ENCODE data around the gene GYS2. TPM values are rescaled to one million over a fixed set of nuclear protein-coding genes. Genes with fewer than 3 reads are reported as not detected.

GYS2 gene
- total RNA-seq, 2 donors from 2014 or later = not detected

- intact Hi-C loops (cut with DNase I) = no loop called here
- DNase-seq (ENCODE audit: low spot score) = no peak
These were observed 43.5 kb downstream of the GYS2 start for GRCh38 chr12:21561158-21561557.

- DNase-seq (ENCODE audit: low spot score) = no peak
- intact Hi-C loops (cut with DNase I) = no loop called here
These were observed 44.6 kb downstream of the GYS2 start for GRCh38 chr12:21559855-21560569.

GRCh38 chr12:21558100-21558679, 46.5 kb downstream of the GYS2 start:
- intact Hi-C loops (cut with DNase I) = no loop called here
- no peak for DNase-seq (ENCODE audit: low spot score)

DNA sequence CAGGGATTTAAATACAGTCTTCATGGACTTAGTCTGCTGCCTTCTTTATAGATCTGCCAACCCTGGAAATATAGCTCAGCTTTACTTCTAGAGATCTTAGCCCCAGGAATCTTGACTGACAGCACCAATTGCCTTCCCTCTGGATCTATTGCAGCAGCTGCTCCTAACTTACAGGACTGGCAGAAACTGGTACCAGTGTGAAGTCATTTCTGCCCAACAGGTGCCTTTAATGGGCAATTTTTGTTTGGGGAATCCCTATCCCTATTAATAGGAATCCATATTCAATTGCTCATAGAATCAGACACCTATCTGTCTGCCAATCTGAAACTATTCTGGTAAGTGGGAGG, 51.3 kb downstream of the GYS2 start:
- intact Hi-C loops (cut with DNase I) = no loop called here
- DNase-seq (ENCODE audit: low spot score) = no peak

- no peak for DNase-seq (ENCODE audit: low spot score)
- intact Hi-C loops (cut with DNase I) = no loop called here
These were observed 51.9 kb downstream of the GYS2 start for GRCh38 chr12:21552635-21553328.

- intact Hi-C loops (cut with DNase I) = no loop called here
- DNase-seq (ENCODE audit: low spot score) = no peak
These were observed 52.7 kb downstream of the GYS2 start for GRCh38 chr12:21551841-21552465.

DNA sequence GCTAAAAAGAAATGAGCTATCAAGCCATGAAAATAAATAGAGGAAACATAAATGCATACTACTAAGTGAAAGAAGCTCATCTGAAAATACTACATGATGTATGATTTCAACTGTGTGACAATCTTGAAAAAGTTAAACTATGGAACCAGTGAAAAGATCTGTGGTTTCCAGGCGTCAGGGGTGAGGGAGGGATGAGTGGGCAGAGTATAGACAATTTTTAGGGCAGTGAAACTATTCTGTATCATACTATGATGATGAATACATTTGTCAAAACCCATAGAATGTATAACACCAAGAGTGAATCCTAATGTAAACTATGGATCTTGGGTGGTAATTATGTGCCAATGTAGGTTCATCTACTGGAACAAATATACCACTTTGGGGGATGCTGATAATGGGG, 57.2 kb downstream of the GYS2 start:
- intact Hi-C loops (cut with DNase I) = no loop called here
- DNase-seq (ENCODE audit: low spot score) = no peak

- DNase-seq (ENCODE audit: low spot score) = no peak
- intact Hi-C loops (cut with DNase I) = no loop called here
These were observed 57.9 kb downstream of the GYS2 start for GRCh38 chr12:21546716-21547115.

- no peak for DNase-seq (ENCODE audit: low spot score)
These were observed 59.1 kb downstream of the GYS2 start for GRCh38 chr12:21545557-21545956.

GRCh38 chr12:21543151-21543550, 61.5 kb downstream of the GYS2 start:
- DNase-seq (ENCODE audit: low spot score) = no peak
- intact Hi-C loops (cut with DNase I) = no loop called here

More at GRCh38 chr12:21545557-21545956, 59.1 kb downstream of the GYS2 start:
- intact Hi-C loops (cut with DNase I) = no loop called here

- no peak for DNase-seq (ENCODE audit: low spot score)
- intact Hi-C loops (cut with DNase I) = no loop called here
These were observed 62.2 kb downstream of the GYS2 start for GRCh38 chr12:21542403-21542802.

- intact Hi-C loops (cut with DNase I) = no loop called here
- no peak for DNase-seq (ENCODE audit: low spot score)
These were observed 62.9 kb downstream of the GYS2 start for GRCh38 chr12:21541773-21542172.

GRCh38 chr12:21539797-21540196, 64.8 kb downstream of the GYS2 start:
- no peak for DNase-seq (ENCODE audit: low spot score)
- intact Hi-C loops (cut with DNase I) = no loop called here

DNA sequence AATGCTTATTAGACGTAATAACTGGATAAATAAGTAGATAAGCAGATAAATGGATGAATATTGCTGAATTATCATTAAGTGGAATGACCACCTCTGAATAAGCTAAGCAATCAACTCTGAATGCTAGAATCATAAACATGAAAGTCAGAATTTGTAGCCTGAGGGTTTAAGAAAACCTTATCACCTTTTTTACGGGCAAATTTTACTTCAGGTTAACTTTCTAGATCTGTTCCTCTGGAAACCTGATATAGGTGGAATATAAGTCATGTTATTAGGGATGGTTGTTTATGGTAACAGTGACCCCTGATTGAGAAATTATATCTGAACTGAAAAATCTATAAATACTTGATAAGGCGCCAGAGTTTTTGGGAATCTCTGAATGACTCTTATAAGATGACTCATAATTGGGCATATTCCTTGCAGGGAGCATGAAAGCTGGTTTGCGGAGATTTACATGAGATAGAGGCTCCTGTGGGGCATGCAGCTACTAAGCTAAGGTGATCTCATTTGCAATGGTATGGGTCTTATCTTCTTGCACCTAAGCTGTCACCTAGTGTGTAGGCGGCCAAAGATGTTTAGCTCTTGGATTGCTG, 66.5 kb downstream of the GYS2 start:
- no peak for DNase-seq (ENCODE audit: low spot score)
- intact Hi-C loops (cut with DNase I) = no loop called here

DNA sequence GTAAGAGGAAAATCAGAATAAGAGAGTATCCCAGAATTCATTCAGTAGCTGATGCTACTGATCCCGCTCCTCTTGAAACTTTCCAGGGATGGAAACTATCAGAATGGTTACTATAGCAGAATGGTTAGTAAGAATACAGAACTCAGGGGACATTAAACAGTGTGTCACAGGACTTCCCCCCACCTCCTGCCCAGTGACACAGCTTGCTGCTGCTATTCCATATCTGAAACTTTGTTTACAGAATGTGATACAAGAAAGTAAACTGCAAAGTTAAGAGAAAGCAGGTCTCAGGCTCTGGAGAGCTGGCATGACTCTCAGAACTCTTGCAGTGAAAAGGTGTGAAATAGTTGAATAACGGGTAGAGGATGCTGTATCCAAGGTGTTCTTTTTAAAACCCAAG, 75.2 kb downstream of the GYS2 start:
- intact Hi-C loops (cut with DNase I) = no loop called here
- DNase-seq (ENCODE audit: low spot score) = no peak

DNA sequence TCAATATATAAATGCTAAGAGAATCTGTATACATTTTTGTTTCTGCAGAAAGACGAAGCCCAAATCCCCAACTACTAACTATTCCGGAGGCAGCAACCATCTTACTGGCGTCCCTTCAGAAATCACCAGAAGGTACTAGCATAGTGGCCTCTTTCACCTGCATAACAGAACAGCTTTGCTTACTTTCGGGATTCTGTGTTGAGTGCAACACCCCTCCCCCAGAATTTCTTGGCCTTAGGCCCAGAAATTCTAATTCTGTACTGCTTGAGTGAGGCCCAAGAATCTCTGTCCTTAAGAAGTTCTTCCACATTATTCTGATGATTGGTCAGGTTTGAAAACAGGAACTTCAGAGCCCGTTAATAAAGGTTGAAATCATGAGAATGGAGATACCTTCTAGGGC, 75.7 kb downstream of the GYS2 start:
- intact Hi-C loops (cut with DNase I) = no loop called here

GRCh38 chr12:21527451-21528180, 77.0 kb downstream of the GYS2 start:
- no peak for DNase-seq (ENCODE audit: low spot score)
- intact Hi-C loops (cut with DNase I) = no loop called here

More for the DNA sequence above, 75.7 kb downstream of the GYS2 start:
- DNase-seq (ENCODE audit: low spot score) = no peak

DNA sequence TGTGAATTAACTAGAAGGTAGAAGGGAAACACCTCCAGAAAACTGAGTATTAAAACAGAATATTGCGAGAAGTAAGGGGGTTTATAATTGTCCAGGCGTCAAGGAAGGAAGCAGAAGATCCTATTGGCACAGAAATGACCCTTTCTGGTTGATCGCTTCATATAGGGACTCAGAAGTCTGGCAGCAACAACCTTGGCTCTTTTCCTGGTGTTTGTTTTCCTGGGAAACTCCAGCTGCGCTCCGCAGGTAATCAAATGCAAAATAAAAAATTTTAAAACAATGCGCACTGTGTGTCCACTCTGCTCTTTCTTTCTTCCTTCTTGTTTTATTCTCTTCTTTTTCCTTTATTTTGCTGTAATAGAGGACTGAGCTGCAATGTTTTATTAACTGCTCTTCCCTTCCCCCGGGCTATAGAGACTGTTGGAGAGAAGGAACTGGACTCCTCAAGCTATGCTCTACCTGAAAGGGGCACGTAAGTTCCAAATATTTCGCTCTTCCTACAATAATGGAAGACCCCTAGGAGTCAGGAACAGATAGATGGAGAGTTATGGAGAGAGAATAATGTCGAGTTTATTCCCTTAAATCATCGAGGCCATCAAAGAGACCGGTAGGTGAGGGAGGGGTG, 77.8 kb downstream of the GYS2 start:
- no peak for DNase-seq (ENCODE audit: low spot score)
- intact Hi-C loops (cut with DNase I) = no loop called here

- intact Hi-C loops (cut with DNase I) = no loop called here
- DNase-seq (ENCODE audit: low spot score) = no peak
These were observed 78.6 kb downstream of the GYS2 start, which contains the start of gene SPX for GRCh38 chr12:21526053-21526452. Gene SPX, plus strand, starts transcription at chr12:21526296. Its CDS starts 177 bp downstream, at chr12:21526473.
